ENCODE measurements around the gene CKAP2L. TPM values are rescaled to one million over a fixed set of nuclear protein-coding genes. Genes with fewer than 3 reads are reported as not detected.

The CKAP2L gene
- total and polyA plus RNA-seq, 2 donors (not counting 1 experiment from before 2014, with no cell fraction given): 3.0 to 4.4 TPM

GRCh38 chr2:112694182-112694581, 70.2 kb downstream of the CKAP2L start:
- no peak overlapping the region for H2AFZ ChIP-seq (ENCODE audit: low read length)
- H3K36me3 ChIP-seq (ENCODE audit: control insufficient read depth, insufficient read depth, low read length): no peaks in the 10 kb centered on the region
- H4K20me1 ChIP-seq (ENCODE audit: control insufficient read depth, extremely low read depth, insufficient read depth, low read length): no peaks in the 10 kb centered on the region
- no peaks in the 10 kb centered on the region for H3K9me3 ChIP-seq (ENCODE audit: control insufficient read depth, insufficient read depth, low read depth, low read length)
- H3K9ac ChIP-seq (ENCODE audit: insufficient read depth, low read length): no peak overlapping the region
- H3K4me2 ChIP-seq (ENCODE audit: extremely low read depth, insufficient read depth, low read length): no peak overlapping the region
- peaks cover 17% of the 10 kb centered on the region for H3K4me1 ChIP-seq (ENCODE audit: control insufficient read depth, extremely low read depth, insufficient read depth, low read length)
- H3K4me3 ChIP-seq (replicated peaks in 1 of 4; ENCODE audit: control extremely low read depth in 1 of 4, insufficient read depth in 1 of 4, low read depth in 3 of 4, low read length in 4 of 4): no peak overlapping the region
- no peak overlapping the region for H3K27ac ChIP-seq (ENCODE audit: insufficient read depth, low read length)
- no peaks in the 10 kb centered on the region for H3K79me2 ChIP-seq (ENCODE audit: control insufficient read depth, insufficient read depth, low read length)
- H3K27me3 ChIP-seq (ENCODE audit: control insufficient read depth, insufficient read depth, low read length): no peaks in the 10 kb centered on the region
- no peak for DNase-seq (ENCODE audit: low read depth in 2 of 2)
- TF ChIP-seq EZH2 (IDR thresholded peaks at IDR 0.05; ENCODE audit: low read length, missing control alignments) (no peak), CTCF (conservative IDR thresholded peaks at IDR 0.05 in 1 of 2, IDR thresholded peaks at IDR 0.05 in 1 of 2; ENCODE audit: low read depth in 1 of 2, low read length in 2 of 2) (no peak)

DNA sequence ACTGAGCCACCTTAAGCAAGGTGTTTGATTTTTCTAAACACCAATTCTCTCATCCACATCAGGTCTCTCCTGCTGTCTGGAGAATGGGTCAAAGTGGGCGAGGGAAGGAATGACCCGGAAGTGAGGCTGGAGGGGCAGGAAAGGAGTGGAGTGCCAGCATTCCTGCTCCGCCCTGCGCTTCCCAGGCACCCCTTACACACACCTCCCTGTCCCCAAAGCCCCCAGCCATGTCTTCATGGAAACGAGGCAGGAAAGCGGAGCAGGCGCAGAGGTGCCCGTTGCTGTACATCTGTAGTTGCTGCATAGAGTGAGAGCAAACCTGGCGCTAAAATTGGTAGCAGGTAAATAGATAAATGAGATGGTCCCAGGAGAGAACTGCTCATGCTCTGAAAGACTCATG, 70.8 kb downstream of the CKAP2L start:
- H3K4me3 ChIP-seq (replicated peaks in 1 of 4; ENCODE audit: control extremely low read depth in 1 of 4, insufficient read depth in 1 of 4, low read depth in 3 of 4, low read length in 4 of 4): no peak overlapping the region
- peak overlapping the region; percentile 98 for H3K27ac ChIP-seq (ENCODE audit: insufficient read depth, low read length)
- no peak for DNase-seq (ENCODE audit: low read depth in 2 of 2)
- TF ChIP-seq EZH2 (IDR thresholded peaks at IDR 0.05; ENCODE audit: low read length, missing control alignments) (no peak), CTCF (conservative IDR thresholded peaks at IDR 0.05 in 1 of 2, IDR thresholded peaks at IDR 0.05 in 1 of 2; ENCODE audit: low read depth in 1 of 2, low read length in 2 of 2) (no peak)
- no peaks in the 10 kb centered on the region for H4K20me1 ChIP-seq (ENCODE audit: control insufficient read depth, extremely low read depth, insufficient read depth, low read length)
- H3K9me3 ChIP-seq (ENCODE audit: control insufficient read depth, insufficient read depth, low read depth, low read length): no peaks in the 10 kb centered on the region
- no peak overlapping the region for H3K9ac ChIP-seq (ENCODE audit: insufficient read depth, low read length)
- H2AFZ ChIP-seq (ENCODE audit: low read length): no peak overlapping the region
- peaks cover 17% of the 10 kb centered on the region for H3K4me1 ChIP-seq (ENCODE audit: control insufficient read depth, extremely low read depth, insufficient read depth, low read length)
- H3K36me3 ChIP-seq (ENCODE audit: control insufficient read depth, insufficient read depth, low read length): no peaks in the 10 kb centered on the region
- no peak overlapping the region for H3K4me2 ChIP-seq (ENCODE audit: extremely low read depth, insufficient read depth, low read length)
- H3K79me2 ChIP-seq (ENCODE audit: control insufficient read depth, insufficient read depth, low read length): no peaks in the 10 kb centered on the region
- no peaks in the 10 kb centered on the region for H3K27me3 ChIP-seq (ENCODE audit: control insufficient read depth, insufficient read depth, low read length)

DNA sequence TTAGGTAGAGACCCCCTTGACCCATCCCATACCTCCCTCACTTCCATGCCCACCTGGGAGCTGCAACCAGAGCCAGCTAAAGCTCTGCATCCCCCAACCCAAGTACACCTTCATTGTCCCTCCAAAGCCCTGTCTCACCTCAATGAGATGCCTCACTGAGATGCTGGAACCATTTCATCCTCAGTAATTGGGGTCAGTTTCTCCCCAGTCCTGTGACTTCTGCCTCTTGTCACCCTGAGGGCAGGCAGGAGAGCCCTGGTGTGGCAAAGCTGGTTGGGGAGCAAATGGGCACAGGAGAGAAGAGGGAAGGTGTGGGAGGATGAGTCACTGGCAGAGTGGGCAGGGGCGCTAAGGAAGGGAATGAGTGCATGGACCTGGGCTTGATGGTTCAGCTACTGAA, 71.5 kb downstream of the CKAP2L start:
- Histone ChIP-seq H3K27ac (ENCODE audit: insufficient read depth, low read length) (peak overlapping the region; percentile 98), H3K9me3 (ENCODE audit: control insufficient read depth, insufficient read depth, low read depth, low read length) (no peaks in the 10 kb centered on the region), H3K4me1 (ENCODE audit: control insufficient read depth, extremely low read depth, insufficient read depth, low read length) (peaks cover 17% of the 10 kb centered on the region), H3K9ac (ENCODE audit: insufficient read depth, low read length) (peak overlapping the region; percentile 57), H3K36me3 (ENCODE audit: control insufficient read depth, insufficient read depth, low read length) (no peaks in the 10 kb centered on the region), H4K20me1 (ENCODE audit: control insufficient read depth, extremely low read depth, insufficient read depth, low read length) (no peaks in the 10 kb centered on the region), H3K4me2 (ENCODE audit: extremely low read depth, insufficient read depth, low read length) (peak overlapping the region; percentile 56), H3K27me3 (ENCODE audit: control insufficient read depth, insufficient read depth, low read length) (no peaks in the 10 kb centered on the region), H2AFZ (ENCODE audit: low read length) (peak overlapping the region; percentile 61), H3K79me2 (ENCODE audit: control insufficient read depth, insufficient read depth, low read length) (no peaks in the 10 kb centered on the region), H3K4me3 (replicated peaks in 1 of 4; ENCODE audit: control extremely low read depth in 1 of 4, insufficient read depth in 1 of 4, low read depth in 3 of 4, low read length in 4 of 4) (peak overlapping the region in 1 of 4 experiments; percentile 17)
- peak in 1 of 2 donors; percentile 24 for DNase-seq (ENCODE audit: low read depth in 2 of 2)
- no peak for TF ChIP-seq EZH2 (IDR thresholded peaks at IDR 0.05; ENCODE audit: low read length, missing control alignments)
- no peak for TF ChIP-seq CTCF (conservative IDR thresholded peaks at IDR 0.05 in 1 of 2, IDR thresholded peaks at IDR 0.05 in 1 of 2; ENCODE audit: low read depth in 1 of 2, low read length in 2 of 2)
